GM12801 (cell line): Measurements from ENCODE around the gene GPD1L.

Experiments used
- TF ChIP-seq, protein P1 (sequence below): IDR thresholded peaks from one replicate; pipeline ENCODE4 v1.5.1; 2011; ENCODE audit warnings: control low read depth; ENCODE audit not compliant: insufficient read length; ENCODE audit errors: extremely low read depth

GPD1L gene

DNA sequence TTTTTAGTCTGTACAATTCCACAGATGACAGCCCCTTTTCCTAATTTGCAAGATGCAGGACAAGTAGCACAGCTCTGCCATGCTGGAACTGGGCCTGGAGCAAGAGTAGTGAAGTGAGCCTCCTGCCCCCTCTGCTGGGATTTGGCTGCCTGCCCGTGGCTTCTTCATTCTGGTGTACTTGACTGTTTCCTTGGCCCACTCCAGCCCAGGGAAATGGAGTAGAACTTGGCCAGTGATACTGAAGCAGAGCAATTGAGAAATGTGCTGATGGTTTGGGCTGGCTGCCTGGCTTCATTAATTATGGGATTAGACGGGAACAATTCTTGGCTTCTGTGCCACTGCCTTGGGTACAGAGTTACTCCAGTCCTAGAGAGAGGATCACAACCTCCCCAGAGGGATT lies 2.8 kb downstream of the GPD1L start:
- TF ChIP-seq, protein P1, sequence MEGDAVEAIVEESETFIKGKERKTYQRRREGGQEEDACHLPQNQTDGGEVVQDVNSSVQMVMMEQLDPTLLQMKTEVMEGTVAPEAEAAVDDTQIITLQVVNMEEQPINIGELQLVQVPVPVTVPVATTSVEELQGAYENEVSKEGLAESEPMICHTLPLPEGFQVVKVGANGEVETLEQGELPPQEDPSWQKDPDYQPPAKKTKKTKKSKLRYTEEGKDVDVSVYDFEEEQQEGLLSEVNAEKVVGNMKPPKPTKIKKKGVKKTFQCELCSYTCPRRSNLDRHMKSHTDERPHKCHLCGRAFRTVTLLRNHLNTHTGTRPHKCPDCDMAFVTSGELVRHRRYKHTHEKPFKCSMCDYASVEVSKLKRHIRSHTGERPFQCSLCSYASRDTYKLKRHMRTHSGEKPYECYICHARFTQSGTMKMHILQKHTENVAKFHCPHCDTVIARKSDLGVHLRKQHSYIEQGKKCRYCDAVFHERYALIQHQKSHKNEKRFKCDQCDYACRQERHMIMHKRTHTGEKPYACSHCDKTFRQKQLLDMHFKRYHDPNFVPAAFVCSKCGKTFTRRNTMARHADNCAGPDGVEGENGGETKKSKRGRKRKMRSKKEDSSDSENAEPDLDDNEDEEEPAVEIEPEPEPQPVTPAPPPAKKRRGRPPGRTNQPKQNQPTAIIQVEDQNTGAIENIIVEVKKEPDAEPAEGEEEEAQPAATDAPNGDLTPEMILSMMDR: no peak

GRCh38 chr3:32110233-32110760 lies 3.9 kb downstream of the GPD1L start:
- TF ChIP-seq, protein P1: no peak

DNA sequence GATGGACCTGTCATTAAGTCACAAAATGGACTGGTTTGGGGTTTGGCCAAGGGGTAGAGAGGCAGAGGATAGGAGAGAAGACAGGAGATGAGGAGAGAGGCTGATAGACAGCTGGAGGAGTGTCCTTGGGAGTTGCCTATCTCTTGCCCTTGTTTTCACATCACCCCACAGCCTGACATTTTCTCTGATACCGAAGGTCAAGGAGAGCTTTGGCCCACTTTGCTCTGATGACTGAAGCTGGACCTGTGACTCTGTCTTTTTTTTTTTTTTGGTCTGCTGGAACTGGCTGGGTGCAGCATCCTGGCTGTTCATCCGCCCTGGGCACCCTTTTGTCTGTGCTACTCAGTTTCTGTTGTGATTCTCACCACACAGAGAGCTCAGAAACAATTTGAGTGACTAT lies 5.1 kb downstream of the GPD1L start:
- TF ChIP-seq, protein P1: no peak

- TF ChIP-seq, protein P1: no peak
Measured at GRCh38 chr3:32113566-32113965, 7.1 kb downstream of the GPD1L start.

DNA sequence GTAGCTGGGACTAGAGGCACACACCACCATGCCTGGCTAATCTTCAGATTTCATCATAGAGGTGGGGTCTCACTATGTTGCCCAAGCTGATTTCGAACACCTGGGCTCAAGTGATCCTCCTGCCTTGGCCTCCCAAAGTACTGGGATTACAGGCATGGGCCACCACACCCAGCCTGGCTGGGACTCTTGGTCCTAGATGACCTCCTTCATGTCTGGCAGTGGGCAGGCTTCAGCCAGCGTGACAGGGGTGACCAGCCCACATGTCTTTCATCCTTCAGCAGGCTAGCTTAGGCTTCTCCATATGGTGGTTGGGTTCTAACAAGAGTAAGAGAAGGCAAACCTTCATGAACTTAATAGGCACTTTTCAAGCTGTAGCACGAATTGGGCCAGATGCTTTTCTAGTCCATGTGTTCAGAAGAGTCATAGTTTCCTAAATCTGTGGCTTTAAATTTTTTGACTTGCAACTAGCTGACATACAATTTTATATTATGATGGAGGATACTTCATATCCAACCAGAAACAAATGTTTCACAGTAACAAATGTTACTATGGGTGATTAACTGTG lies 7.6 kb downstream of the GPD1L start:
- TF ChIP-seq, protein P1: no peak

GRCh38 chr3:32117320-32117719 lies 10.9 kb downstream of the GPD1L start:
- TF ChIP-seq, protein P1: no peak

DNA sequence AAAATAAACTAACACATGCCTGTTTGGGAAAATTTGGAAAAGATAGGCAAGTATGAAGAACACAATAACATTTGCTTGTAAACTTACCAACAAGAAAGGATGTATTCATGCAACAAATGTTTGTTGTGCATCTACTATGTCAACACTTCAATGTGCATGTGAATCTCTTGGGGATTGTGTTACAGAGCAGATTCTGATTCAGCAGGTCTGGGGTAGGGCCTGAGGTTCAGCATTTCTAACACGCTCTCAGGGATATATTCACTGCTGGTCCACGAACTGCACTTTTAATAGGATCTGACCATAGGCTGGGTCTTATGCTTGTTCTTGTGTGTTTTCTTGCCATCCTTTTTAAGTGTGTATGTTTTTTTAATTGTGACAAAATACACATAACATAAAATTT lies 11.8 kb downstream of the GPD1L start:
- TF ChIP-seq, protein P1: no peak
